Muscle layer of duodenum (tissue), 2 donors: ENCODE data around the gene DOCK2.
A peak's percentile ranks its signal among the peaks of the same experiment; 100 is the strongest.

Experiments used
- H3K27ac ChIP-seq: one replicate; pipeline ENCODE4 v1.7.0; 2013; ENCODE audit warnings: mild to moderate bottlenecking, low read length
- H3K27me3 ChIP-seq: one replicate; pipeline ENCODE4 v1.7.0; 2013; ENCODE audit warnings: low read depth, mild to moderate bottlenecking, control low read depth, low read length
- H3K36me3 ChIP-seq, 2 donors: one replicate each; pipeline ENCODE4 v1.7.0; 2013; ENCODE audit warnings: low read length in 2 of 2, control low read depth in 1 of 2, mild to moderate bottlenecking in 1 of 2; ENCODE audit not compliant: insufficient read depth in 2 of 2, control insufficient read depth in 1 of 2
- H3K4me1 ChIP-seq, 2 donors: one replicate each; pipeline ENCODE4 v1.7.0; 2013; ENCODE audit warnings: low read length in 2 of 2, mild to moderate bottlenecking in 2 of 2, control low read depth in 1 of 2, moderate library complexity in 1 of 2; ENCODE audit not compliant: insufficient read depth in 2 of 2, control insufficient read depth in 1 of 2
- H3K4me3 ChIP-seq, 2 donors: one replicate each; pipeline ENCODE4 v1.7.0; 2013; ENCODE audit warnings: low read length in 2 of 2, low read depth in 1 of 2, mild to moderate bottlenecking in 1 of 2
- H3K9me3 ChIP-seq, 2 donors: one replicate each; pipeline ENCODE4 v1.7.0; 2013; ENCODE audit warnings: low read length in 2 of 2, control low read depth in 1 of 2, mild to moderate bottlenecking in 1 of 2; ENCODE audit not compliant: control insufficient read depth in 1 of 2
- donor health status: healthy.

DOCK2 gene

GRCh38 chr5:169637549-169638121 lies 560 bp downstream of the DOCK2 start:
- Histone ChIP-seq H3K9me3 (peaks cover 0 to 7% of the 10 kb centered on the region in 2 donors), H3K36me3 (no peaks in the 10 kb centered on the region), H3K27me3 (peaks cover 5% of the 10 kb centered on the region), H3K4me3 (peak overlapping the region; percentile 52 to 58), H3K4me1 (no peaks in the 10 kb centered on the region), H3K27ac (peak overlapping the region; percentile 21)

DNA sequence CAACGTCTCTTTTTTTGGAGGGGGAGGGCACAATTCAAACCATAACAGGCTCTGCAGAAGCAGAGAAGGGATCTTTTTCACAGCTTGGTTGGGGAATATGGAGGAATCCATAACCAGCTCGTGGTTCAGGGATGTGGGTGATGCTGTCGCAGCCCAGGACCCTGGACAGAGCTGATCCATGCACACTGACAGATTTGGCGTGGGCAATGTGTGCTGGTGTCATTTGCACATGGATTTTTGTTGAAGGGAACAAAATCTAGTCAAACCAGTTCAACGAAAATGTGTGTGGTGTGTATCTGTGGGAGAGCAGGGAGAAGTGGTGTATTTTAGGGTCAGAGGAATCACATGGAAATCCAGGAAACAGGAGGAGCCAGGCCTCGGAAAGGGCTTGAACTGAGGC lies 4.2 kb downstream of the DOCK2 start:
- no peak overlapping the region for H3K4me3 ChIP-seq
- H3K27me3 ChIP-seq: peaks cover 5% of the 10 kb centered on the region
- no peak overlapping the region for H3K27ac ChIP-seq
- no peaks in the 10 kb centered on the region for H3K36me3 ChIP-seq
- no peaks in the 10 kb centered on the region for H3K4me1 ChIP-seq
- H3K9me3 ChIP-seq: peaks cover 0 to 7% of the 10 kb centered on the region in 2 donors

GRCh38 chr5:169646856-169647255 lies 9.8 kb downstream of the DOCK2 start:
- H3K4me1 ChIP-seq: peaks cover 0 to 13% of the 10 kb centered on the region in 2 donors
- H3K4me3 ChIP-seq: no peak overlapping the region

GRCh38 chr5:169647566-169647965 lies 10.5 kb downstream of the DOCK2 start:
- Histone ChIP-seq H3K4me1 (peaks cover 0 to 13% of the 10 kb centered on the region in 2 donors), H3K4me3 (no peak overlapping the region), H3K9me3 (no peaks in the 10 kb centered on the region), H3K36me3 (no peaks in the 10 kb centered on the region), H3K27me3 (no peaks in the 10 kb centered on the region), H3K27ac (no peak overlapping the region)

More at GRCh38 chr5:169646856-169647255, 9.8 kb downstream of the DOCK2 start:
- no peaks in the 10 kb centered on the region for H3K9me3 ChIP-seq
- no peaks in the 10 kb centered on the region for H3K27me3 ChIP-seq
- no peaks in the 10 kb centered on the region for H3K36me3 ChIP-seq
- H3K27ac ChIP-seq: no peak overlapping the region

- Histone ChIP-seq H3K9me3 (no peaks in the 10 kb centered on the region), H3K27me3 (no peaks in the 10 kb centered on the region), H3K4me3 (no peak overlapping the region), H3K4me1 (peaks cover 0 to 13% of the 10 kb centered on the region in 2 donors), H3K27ac (no peak overlapping the region), H3K36me3 (no peaks in the 10 kb centered on the region)
These were observed 11.7 kb downstream of the DOCK2 start for GRCh38 chr5:169648725-169649310.

DNA sequence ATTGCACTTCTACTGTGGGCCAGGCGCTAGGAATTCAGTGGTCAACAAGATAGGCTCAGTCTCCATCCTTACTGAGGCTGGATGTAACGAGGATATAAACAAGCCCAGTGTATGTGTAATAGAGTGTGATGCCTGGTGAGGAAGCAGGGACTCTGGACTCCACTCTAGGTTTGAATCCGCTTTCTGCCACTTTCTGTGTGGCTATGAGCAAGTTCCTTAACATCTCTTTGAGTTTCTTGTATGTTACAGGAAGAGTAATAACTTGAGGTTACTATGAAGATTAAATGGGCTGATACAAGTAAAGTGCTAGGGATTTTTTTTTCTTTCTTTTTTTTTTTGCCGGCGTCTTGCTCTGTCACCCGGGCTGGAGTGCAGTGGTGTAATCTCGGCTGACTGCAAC lies 12.4 kb downstream of the DOCK2 start:
- peaks cover 0 to 13% of the 10 kb centered on the region in 2 donors for H3K4me1 ChIP-seq
- no peak overlapping the region for H3K27ac ChIP-seq
- H3K4me3 ChIP-seq: no peak overlapping the region
- no peaks in the 10 kb centered on the region for H3K36me3 ChIP-seq
- no peaks in the 10 kb centered on the region for H3K27me3 ChIP-seq
- no peaks in the 10 kb centered on the region for H3K9me3 ChIP-seq

DNA sequence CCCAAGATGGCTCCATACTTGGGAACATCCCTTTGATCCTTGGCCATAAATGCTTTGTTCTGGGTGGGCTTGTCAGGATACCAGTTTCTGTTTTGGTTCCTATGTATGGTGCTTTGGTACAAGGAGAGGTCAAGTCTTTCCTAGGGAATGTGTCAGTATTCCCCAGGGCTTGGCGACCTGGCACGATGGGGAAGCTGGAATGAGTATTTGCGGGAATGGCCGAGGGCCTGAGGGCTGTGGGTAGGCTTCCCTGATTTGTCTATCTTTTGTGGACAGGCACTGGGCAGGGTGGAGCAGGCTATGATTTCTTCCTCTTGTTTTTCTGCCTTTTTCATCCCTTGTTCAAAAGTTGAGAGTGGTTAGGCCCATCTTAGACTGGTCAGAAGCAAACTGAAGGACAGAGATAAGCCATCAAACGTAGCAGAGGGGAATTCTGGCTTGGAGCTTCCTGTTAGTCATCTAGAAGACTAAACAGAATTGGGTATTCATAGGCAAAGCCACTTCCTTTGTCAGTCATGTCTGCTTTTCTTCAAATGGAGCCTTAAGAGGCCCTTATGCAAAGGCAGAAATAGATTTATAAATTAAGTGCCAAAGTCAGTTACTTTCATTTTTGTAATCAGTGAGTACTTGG lies 13.7 kb downstream of the DOCK2 start:
- peak overlapping the region; percentile 32 for H3K27ac ChIP-seq
- H3K4me1 ChIP-seq: peaks cover 0 to 13% of the 10 kb centered on the region in 2 donors
- peak overlapping the region in 1 of 2 donors; percentile 12 for H3K4me3 ChIP-seq
- no peaks in the 10 kb centered on the region for H3K9me3 ChIP-seq
- H3K36me3 ChIP-seq: no peaks in the 10 kb centered on the region
- H3K27me3 ChIP-seq: no peaks in the 10 kb centered on the region

GRCh38 chr5:169651526-169651925 lies 14.5 kb downstream of the DOCK2 start:
- Histone ChIP-seq H3K36me3 (no peaks in the 10 kb centered on the region), H3K27ac (no peak overlapping the region), H3K9me3 (no peaks in the 10 kb centered on the region), H3K4me1 (peaks cover 0 to 13% of the 10 kb centered on the region in 2 donors), H3K4me3 (peak overlapping the region in 1 of 2 donors; percentile 12), H3K27me3 (no peaks in the 10 kb centered on the region)

- H3K4me1 ChIP-seq: peaks cover 0 to 13% of the 10 kb centered on the region in 2 donors
These were observed 15.0 kb downstream of the DOCK2 start for GRCh38 chr5:169652057-169652456.

DNA sequence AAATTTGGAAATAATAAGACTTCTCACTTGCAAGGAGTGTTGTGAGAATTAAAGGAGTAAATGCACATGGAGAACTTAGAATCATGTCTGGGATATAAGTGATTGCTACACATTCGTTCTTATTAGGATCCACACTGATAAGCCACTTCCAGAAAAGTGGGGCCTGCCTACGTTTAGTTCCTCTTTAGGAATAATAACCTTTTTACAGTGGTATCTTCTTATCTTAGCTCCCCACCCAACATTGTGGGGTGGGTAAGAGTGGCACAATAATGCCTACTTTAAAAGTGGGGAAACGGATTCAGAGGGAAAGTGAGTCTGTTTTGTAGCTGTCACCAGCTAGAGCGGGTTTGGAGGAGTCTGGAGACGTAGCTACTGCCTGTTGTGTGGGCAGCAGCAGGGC lies 16.0 kb downstream of the DOCK2 start:
- Histone ChIP-seq H3K4me3 (no peak overlapping the region), H3K27me3 (no peaks in the 10 kb centered on the region), H3K9me3 (no peaks in the 10 kb centered on the region), H3K27ac (no peak overlapping the region), H3K36me3 (no peaks in the 10 kb centered on the region), H3K4me1 (peaks cover 0 to 13% of the 10 kb centered on the region in 2 donors)

More at GRCh38 chr5:169652057-169652456, 15.0 kb downstream of the DOCK2 start:
- Histone ChIP-seq H3K9me3 (no peaks in the 10 kb centered on the region), H3K27me3 (no peaks in the 10 kb centered on the region), H3K4me3 (no peak overlapping the region), H3K27ac (no peak overlapping the region), H3K36me3 (no peaks in the 10 kb centered on the region)

GRCh38 chr5:169655353-169655752 lies 18.3 kb downstream of the DOCK2 start:
- no peak overlapping the region for H3K27ac ChIP-seq
- H3K27me3 ChIP-seq: no peaks in the 10 kb centered on the region
- H3K36me3 ChIP-seq: no peaks in the 10 kb centered on the region
- H3K9me3 ChIP-seq: no peaks in the 10 kb centered on the region
- H3K4me1 ChIP-seq: peaks cover 0 to 8% of the 10 kb centered on the region in 2 donors
- H3K4me3 ChIP-seq: no peak overlapping the region
